ENCODE results near the gene GUK1. TPM values are rescaled to one million over a fixed set of nuclear protein-coding genes. Genes with fewer than 3 reads are reported as not detected.
"Not testable (repeated sequence)": the region's sequence is repeated elsewhere in the genome, so short reads cannot be mapped to it uniquely, and the experiment has no call there.

GUK1 gene
- total and polyA plus RNA-seq, 4 donors: 167 to 396 (median 347) TPM

- H3K9me3 ChIP-seq (ENCODE audit: control insufficient read depth, insufficient read depth, low read length): no peaks in the 10 kb centered on the region
- no peak overlapping the region for H3K4me3 ChIP-seq (ENCODE audit: low read depth, low read length)
- H3K27me3 ChIP-seq (ENCODE audit: control insufficient read depth, insufficient read depth, low read length): no peaks in the 10 kb centered on the region
- WGBS (ENCODE audit: insufficient coverage): no CpG with 5 or more reads among the region's 4 CpGs
- peaks cover 25% of the 10 kb centered on the region for H3K36me3 ChIP-seq (ENCODE audit: control insufficient read depth, insufficient read depth, low read length)
- no peak for DNase-seq (ENCODE audit: low read depth in 4 of 6, low spot score in 6 of 6)
- no peak overlapping the region for H3K27ac ChIP-seq (ENCODE audit: low read depth, low read length)
- H3K4me1 ChIP-seq (ENCODE audit: control insufficient read depth, insufficient read depth, low read length): peaks cover 9% of the 10 kb centered on the region
Observed at GRCh38 chr1:228180271-228180958, 40.3 kb downstream of the GUK1 start.

GRCh38 chr1:228180959-228181644 is 41.0 kb downstream of the GUK1 start:
- Histone ChIP-seq H3K9me3 (ENCODE audit: control insufficient read depth, insufficient read depth, low read length) (no peaks in the 10 kb centered on the region), H3K4me3 (ENCODE audit: low read depth, low read length) (no peak overlapping the region), H3K27me3 (ENCODE audit: control insufficient read depth, insufficient read depth, low read length) (no peaks in the 10 kb centered on the region), H3K27ac (ENCODE audit: low read depth, low read length) (no peak overlapping the region), H3K36me3 (ENCODE audit: control insufficient read depth, insufficient read depth, low read length) (peaks cover 18% of the 10 kb centered on the region), H3K4me1 (ENCODE audit: control insufficient read depth, insufficient read depth, low read length) (peaks cover 9% of the 10 kb centered on the region)
- WGBS (ENCODE audit: insufficient coverage): 100% methylated on average over 5 of the region's 7 CpGs
- no peak for DNase-seq (ENCODE audit: low read depth in 4 of 6, low spot score in 6 of 6)

- peaks cover 5% of the 10 kb centered on the region for H3K4me1 ChIP-seq (ENCODE audit: control insufficient read depth, insufficient read depth, low read length)
- H3K9me3 ChIP-seq (ENCODE audit: control insufficient read depth, insufficient read depth, low read length): no peaks in the 10 kb centered on the region
- WGBS (ENCODE audit: insufficient coverage): 92% methylated on average over 9 of the region's 9 CpGs
- no peaks in the 10 kb centered on the region for H3K27me3 ChIP-seq (ENCODE audit: control insufficient read depth, insufficient read depth, low read length)
- H3K36me3 ChIP-seq (ENCODE audit: control insufficient read depth, insufficient read depth, low read length): peaks cover 16% of the 10 kb centered on the region
- no peak overlapping the region for H3K4me3 ChIP-seq (ENCODE audit: low read depth, low read length)
- no peak for DNase-seq (ENCODE audit: low read depth in 4 of 6, low spot score in 6 of 6)
- no peak overlapping the region for H3K27ac ChIP-seq (ENCODE audit: low read depth, low read length)
Observed at GRCh38 chr1:228181645-228182034, 41.6 kb downstream of the GUK1 start.

GRCh38 chr1:228182296-228183030 is 42.4 kb downstream of the GUK1 start:
- peaks cover 8% of the 10 kb centered on the region for H3K36me3 ChIP-seq (ENCODE audit: control insufficient read depth, insufficient read depth, low read length)
- H3K27ac ChIP-seq (ENCODE audit: low read depth, low read length): no peak overlapping the region
- no peaks in the 10 kb centered on the region for H3K27me3 ChIP-seq (ENCODE audit: control insufficient read depth, insufficient read depth, low read length)
- 97% methylated on average over 10 of the region's 32 CpGs for WGBS (ENCODE audit: insufficient coverage)
- DNase-seq (ENCODE audit: low read depth in 4 of 6, low spot score in 6 of 6): no peak
- H3K4me3 ChIP-seq (ENCODE audit: low read depth, low read length): no peak overlapping the region
- no peaks in the 10 kb centered on the region for H3K4me1 ChIP-seq (ENCODE audit: control insufficient read depth, insufficient read depth, low read length)
- no peaks in the 10 kb centered on the region for H3K9me3 ChIP-seq (ENCODE audit: control insufficient read depth, insufficient read depth, low read length)

- Histone ChIP-seq H3K27ac (ENCODE audit: low read depth, low read length) (no peak overlapping the region), H3K36me3 (ENCODE audit: control insufficient read depth, insufficient read depth, low read length) (peaks cover 4% of the 10 kb centered on the region), H3K9me3 (ENCODE audit: control insufficient read depth, insufficient read depth, low read length) (no peaks in the 10 kb centered on the region), H3K4me1 (ENCODE audit: control insufficient read depth, insufficient read depth, low read length) (no peaks in the 10 kb centered on the region), H3K4me3 (ENCODE audit: low read depth, low read length) (no peak overlapping the region), H3K27me3 (ENCODE audit: control insufficient read depth, insufficient read depth, low read length) (no peaks in the 10 kb centered on the region)
- DNase-seq (ENCODE audit: low read depth in 4 of 6, low spot score in 6 of 6): no peak
- 66% methylated on average over 3 of the region's 7 CpGs for WGBS (ENCODE audit: insufficient coverage)
Observed at GRCh38 chr1:228184152-228184551, 44.1 kb downstream of the GUK1 start.

GRCh38 chr1:228185641-228185965 is 45.5 kb downstream of the GUK1 start:
- Histone ChIP-seq H3K4me1 (ENCODE audit: control insufficient read depth, insufficient read depth, low read length) (no peaks in the 10 kb centered on the region), H3K36me3 (ENCODE audit: control insufficient read depth, insufficient read depth, low read length) (peaks cover 4% of the 10 kb centered on the region), H3K27me3 (ENCODE audit: control insufficient read depth, insufficient read depth, low read length) (no peaks in the 10 kb centered on the region), H3K9me3 (ENCODE audit: control insufficient read depth, insufficient read depth, low read length) (no peaks in the 10 kb centered on the region), H3K4me3 (ENCODE audit: low read depth, low read length) (no peak overlapping the region), H3K27ac (ENCODE audit: low read depth, low read length) (no peak overlapping the region)
- no peak for DNase-seq (ENCODE audit: low read depth in 4 of 6, low spot score in 6 of 6)
- WGBS (ENCODE audit: insufficient coverage): 91% methylated on average over 9 of the region's 11 CpGs

- not testable (repeated sequence) for DNase-seq (ENCODE audit: low read depth in 4 of 6, low spot score in 6 of 6); H3K9me3 ChIP-seq (ENCODE audit: control insufficient read depth, insufficient read depth, low read length); H3K4me3 ChIP-seq (ENCODE audit: low read depth, low read length); H3K27me3 ChIP-seq (ENCODE audit: control insufficient read depth, insufficient read depth, low read length); H3K27ac ChIP-seq (ENCODE audit: low read depth, low read length); H3K4me1 ChIP-seq (ENCODE audit: control insufficient read depth, insufficient read depth, low read length); H3K36me3 ChIP-seq (ENCODE audit: control insufficient read depth, insufficient read depth, low read length)
- WGBS (ENCODE audit: insufficient coverage): 100% methylated on average over 1 of the region's 2 CpGs
Observed at GRCh38 chr1:228188249-228188648, 48.2 kb downstream of the GUK1 start.

- Histone ChIP-seq H3K4me3 (ENCODE audit: low read depth, low read length) (no peak overlapping the region), H3K9me3 (ENCODE audit: control insufficient read depth, insufficient read depth, low read length) (no peaks in the 10 kb centered on the region), H3K4me1 (ENCODE audit: control insufficient read depth, insufficient read depth, low read length) (no peaks in the 10 kb centered on the region), H3K36me3 (ENCODE audit: control insufficient read depth, insufficient read depth, low read length) (peaks cover 8% of the 10 kb centered on the region), H3K27ac (ENCODE audit: low read depth, low read length) (no peak overlapping the region), H3K27me3 (ENCODE audit: control insufficient read depth, insufficient read depth, low read length) (no peaks in the 10 kb centered on the region)
- no peak for DNase-seq (ENCODE audit: low read depth in 4 of 6, low spot score in 6 of 6)
- 94% methylated on average over 14 of the region's 14 CpGs for WGBS (ENCODE audit: insufficient coverage)
Observed at GRCh38 chr1:228190182-228190581, 50.1 kb downstream of the GUK1 start.

GRCh38 chr1:228190778-228191177 is 50.7 kb downstream of the GUK1 start:
- Histone ChIP-seq H3K9me3 (ENCODE audit: control insufficient read depth, insufficient read depth, low read length) (no peaks in the 10 kb centered on the region), H3K27ac (ENCODE audit: low read depth, low read length) (no peak overlapping the region), H3K27me3 (ENCODE audit: control insufficient read depth, insufficient read depth, low read length) (no peaks in the 10 kb centered on the region), H3K4me1 (ENCODE audit: control insufficient read depth, insufficient read depth, low read length) (no peaks in the 10 kb centered on the region), H3K4me3 (ENCODE audit: low read depth, low read length) (no peak overlapping the region), H3K36me3 (ENCODE audit: control insufficient read depth, insufficient read depth, low read length) (peaks cover 8% of the 10 kb centered on the region)
- WGBS (ENCODE audit: insufficient coverage): 71% methylated on average over 2 of the region's 5 CpGs
- no peak for DNase-seq (ENCODE audit: low read depth in 4 of 6, low spot score in 6 of 6)
